HepG2 (cell line): Measurements from ENCODE around the gene PPP4R4. TPM values are rescaled to one million over a fixed set of nuclear protein-coding genes. Genes with fewer than 3 reads are reported as not detected.

Experiments used
- CENPX ChIP-seq: sonication (generic); formaldehyde crosslinking; IDR thresholded peaks from 2 replicates; pipeline ENCODE4 v1.9.0; 2021; ENCODE audit warnings: mild to moderate bottlenecking, missing genetic modification reagents, moderate library complexity
- HOXA3 ChIP-seq: sonication (generic); formaldehyde crosslinking; IDR thresholded peaks from 2 replicates; pipeline ENCODE4 v1.5.0; 2020; ENCODE audit warnings: missing genetic modification reagents
- IKZF1 ChIP-seq: fragments of 450-650 bp; IDR thresholded peaks from 2 replicates; pipeline ENCODE4 v1.7.1; 2016
- JUND ChIP-seq: sonication (generic); formaldehyde crosslinking; IDR thresholded peaks from 2 replicates; pipeline ENCODE4 v1.8.0; 2022; ENCODE audit warnings: mild to moderate bottlenecking, missing genetic modification reagents
- KDM6A ChIP-seq: IDR thresholded peaks from 2 replicates; pipeline ENCODE4 v1.6.1; 2016; ENCODE audit warnings: low read depth
- MAF1 ChIP-seq: sonication (generic); formaldehyde crosslinking; IDR thresholded peaks from 2 replicates; pipeline ENCODE4 v1.5.0; 2020; ENCODE audit warnings: missing genetic modification reagents, borderline replicate concordance
- MAX ChIP-seq: IDR thresholded peaks from 2 replicates; pipeline ENCODE4 v1.6.1; 2012; ENCODE audit warnings: inconsistent platforms
- NR1H2 ChIP-seq: sonication (generic); formaldehyde crosslinking; IDR thresholded peaks from 2 replicates; pipeline ENCODE4 v1.8.1; 2022; ENCODE audit warnings: low read depth, missing genetic modification reagents, borderline replicate concordance
- NR2C2 ChIP-seq: sonication (generic); formaldehyde crosslinking; IDR thresholded peaks from 2 replicates; pipeline ENCODE4 v1.4.0; 2020; ENCODE audit warnings: missing genetic modification reagents, mild to moderate bottlenecking, moderate library complexity, borderline replicate concordance
- PRMT3 ChIP-seq: sonication (generic); formaldehyde crosslinking; IDR thresholded peaks from 2 replicates; pipeline ENCODE4 v1.8.1; 2022; ENCODE audit warnings: low read depth, mild to moderate bottlenecking, moderate library complexity, missing genetic modification reagents, borderline replicate concordance
- SMAD1 ChIP-seq: sonication (generic); formaldehyde crosslinking; IDR thresholded peaks from 2 replicates; pipeline ENCODE4 v1.4.0; 2020; ENCODE audit warnings: missing genetic modification reagents, low read depth, mild to moderate bottlenecking, borderline replicate concordance
- TOPORS ChIP-seq: sonication (generic); formaldehyde crosslinking; IDR thresholded peaks from 2 replicates; pipeline ENCODE4 v1.8.0; 2023; ENCODE audit warnings: mild to moderate bottlenecking, missing genetic modification reagents
- ZNF260 ChIP-seq: sonication (generic); formaldehyde crosslinking; IDR thresholded peaks from 2 replicates; pipeline ENCODE4 v1.4.0; 2020; ENCODE audit warnings: missing genetic modification reagents, low read depth, mild to moderate bottlenecking, borderline replicate concordance
- ZNF607 ChIP-seq: sonication (generic); formaldehyde crosslinking; IDR thresholded peaks from 2 replicates; pipeline ENCODE4 v1.5.1; 2020; ENCODE audit warnings: missing genetic modification reagents, mild to moderate bottlenecking, borderline replicate concordance
- polyA plus RNA-seq, 8 experiments: library from polyadenylated mRNA; depleted of rRNA in 3 of 8; stranded (reverse) in 7 of 8; unstranded in 1 of 8; fragments of >200 nt; fragmentation: Illumina TruSeq in 4 of 8; extraction: Trizol in 4 of 8; gene quantifications; 2 replicates each; pipeline versions ENCODE4 v1.2.1 to v1.2.3, GENCODE V29; 2011 to 2016; ENCODE audit warnings: low read depth in 4 of 8, missing spikeins in 1 of 8, mixed read lengths in 1 of 8; ENCODE audit not compliant: insufficient read depth in 1 of 8
- total RNA-seq, 5 experiments: library from RNA; depleted of rRNA; stranded (reverse); fragments of >200 nt; fragmentation: Illumina TruSeq; extraction: Trizol; gene quantifications; 2 replicates each; pipeline ENCODE4 v1.2.3, GENCODE V29; 2016; ENCODE audit warnings: low read depth in 1 of 5
- TF ChIP-seq, protein P1 (sequence below): sonication (generic); formaldehyde crosslinking; IDR thresholded peaks from 2 replicates; pipeline ENCODE4 v1.4.0; 2020; ENCODE audit warnings: missing genetic modification reagents, mild to moderate bottlenecking, borderline replicate concordance
- TF ChIP-seq, protein P2 (sequence below): sonication (generic); formaldehyde crosslinking; IDR thresholded peaks from 2 replicates; pipeline ENCODE4 v1.4.0; 2020; ENCODE audit warnings: mild to moderate bottlenecking, missing genetic modification reagents
- TF ChIP-seq, protein P3 (sequence below): sonication (generic); formaldehyde crosslinking; IDR thresholded peaks from 2 replicates; pipeline ENCODE4 v1.4.0; 2020; ENCODE audit warnings: missing genetic modification reagents, borderline replicate concordance
- TF ChIP-seq, protein P4 (sequence below): sonication (generic); formaldehyde crosslinking; IDR thresholded peaks from 2 replicates; pipeline ENCODE4 v1.8.1; 2023; ENCODE audit warnings: mild to moderate bottlenecking, missing genetic modification reagents

PPP4R4 gene
- total and polyA plus RNA-seq, 2 of the 13 experiments (the other 11 are each of a cell fraction or from before 2014, with no cell fraction given): 9.5 to 19.8 TPM

DNA sequence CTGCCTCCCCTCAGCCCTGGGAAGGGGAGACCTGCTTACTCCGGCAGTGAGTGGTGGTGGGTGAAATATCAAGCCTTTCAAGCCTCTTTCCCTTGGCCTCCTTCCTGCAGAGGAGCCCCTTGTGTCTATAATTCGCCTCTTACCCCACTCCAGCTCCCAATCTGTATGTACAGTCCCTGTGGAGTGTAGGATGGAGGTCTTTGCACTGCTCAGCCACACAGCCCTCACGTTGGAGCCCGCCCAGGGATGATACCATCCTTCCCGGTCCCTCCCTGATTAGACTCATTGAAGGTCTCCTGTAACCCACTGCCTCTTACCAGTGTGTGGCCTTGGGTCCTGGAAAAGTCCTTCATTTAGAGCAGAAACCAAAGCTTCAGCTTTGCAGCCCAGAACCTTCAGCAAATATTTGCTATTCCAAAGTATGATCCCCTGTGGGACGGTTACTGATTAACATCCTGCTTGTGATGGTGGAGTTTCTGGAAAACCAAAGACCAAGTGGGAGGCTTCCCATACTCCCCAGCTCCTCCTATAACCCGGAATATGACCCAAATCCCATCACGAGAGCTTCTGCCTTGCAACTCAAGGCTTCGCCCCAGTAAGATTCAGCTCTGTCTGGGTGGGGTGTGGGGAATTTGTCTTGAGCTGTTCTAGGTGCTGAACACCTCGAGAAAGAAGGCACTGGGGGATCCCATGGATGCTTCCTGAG is 118.9 kb downstream of the PPP4R4 start, which contains the start of gene SERPINA10 (continued):
- TF ChIP-seq PRMT3 (peak; percentile 82; the same call in 1 of the 2 replicates), HOXA3 (CRISPR knock-in tag) (peak; percentile 71; the same call in 1 of the 2 replicates), NR2C2 (CRISPR knock-in tag) (peak; percentile 62), KDM6A (CRISPR knock-in tag) (peak; percentile 96), ZNF260 (no peak), NR1H2 (CRISPR knock-in tag) (no peak), TOPORS (CRISPR knock-in tag) (peak; percentile 62; the same call in 1 of the 2 replicates), MAX (peak; percentile 9; the same call in 1 of the 2 replicates), ZNF607 (CRISPR knock-in tag) (no peak), CENPX (CRISPR knock-in tag) (no peak), IKZF1 (no peak), MAF1 (CRISPR knock-in tag) (no peak), SMAD1 (CRISPR knock-in tag) (0 out of 2 replicates have a peak, but pooled peaks have one; percentile 47), JUND (CRISPR knock-in tag) (no peak)
- TF ChIP-seq, protein P1, sequence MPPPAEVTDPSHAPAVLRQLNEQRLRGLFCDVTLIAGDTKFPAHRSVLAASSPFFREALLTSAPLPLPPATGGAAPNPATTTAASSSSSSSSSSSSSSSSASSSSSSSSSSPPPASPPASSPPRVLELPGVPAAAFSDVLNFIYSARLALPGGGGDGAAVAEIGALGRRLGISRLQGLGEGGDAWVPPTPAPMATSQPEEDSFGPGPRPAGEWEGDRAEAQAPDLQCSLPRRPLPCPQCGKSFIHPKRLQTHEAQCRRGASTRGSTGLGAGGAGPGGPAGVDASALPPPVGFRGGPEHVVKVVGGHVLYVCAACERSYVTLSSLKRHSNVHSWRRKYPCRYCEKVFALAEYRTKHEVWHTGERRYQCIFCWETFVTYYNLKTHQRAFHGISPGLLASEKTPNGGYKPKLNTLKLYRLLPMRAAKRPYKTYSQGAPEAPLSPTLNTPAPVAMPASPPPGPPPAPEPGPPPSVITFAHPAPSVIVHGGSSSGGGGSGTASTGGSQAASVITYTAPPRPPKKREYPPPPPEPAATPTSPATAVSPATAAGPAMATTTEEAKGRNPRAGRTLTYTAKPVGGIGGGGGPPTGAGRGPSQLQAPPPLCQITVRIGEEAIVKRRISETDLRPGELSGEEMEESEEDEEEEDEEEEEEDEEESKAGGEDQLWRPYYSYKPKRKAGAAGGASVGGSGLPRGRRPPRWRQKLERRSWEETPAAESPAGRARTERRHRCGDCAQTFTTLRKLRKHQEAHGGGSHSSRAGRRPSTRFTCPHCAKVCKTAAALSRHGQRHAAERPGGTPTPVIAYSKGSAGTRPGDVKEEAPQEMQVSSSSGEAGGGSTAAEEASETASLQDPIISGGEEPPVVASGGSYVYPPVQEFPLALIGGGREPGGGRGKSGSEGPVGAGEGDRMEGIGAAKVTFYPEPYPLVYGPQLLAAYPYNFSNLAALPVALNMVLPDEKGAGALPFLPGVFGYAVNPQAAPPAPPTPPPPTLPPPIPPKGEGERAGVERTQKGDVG: peak; percentile 78; the same call in 1 of the 2 replicates
- TF ChIP-seq, protein P2, sequence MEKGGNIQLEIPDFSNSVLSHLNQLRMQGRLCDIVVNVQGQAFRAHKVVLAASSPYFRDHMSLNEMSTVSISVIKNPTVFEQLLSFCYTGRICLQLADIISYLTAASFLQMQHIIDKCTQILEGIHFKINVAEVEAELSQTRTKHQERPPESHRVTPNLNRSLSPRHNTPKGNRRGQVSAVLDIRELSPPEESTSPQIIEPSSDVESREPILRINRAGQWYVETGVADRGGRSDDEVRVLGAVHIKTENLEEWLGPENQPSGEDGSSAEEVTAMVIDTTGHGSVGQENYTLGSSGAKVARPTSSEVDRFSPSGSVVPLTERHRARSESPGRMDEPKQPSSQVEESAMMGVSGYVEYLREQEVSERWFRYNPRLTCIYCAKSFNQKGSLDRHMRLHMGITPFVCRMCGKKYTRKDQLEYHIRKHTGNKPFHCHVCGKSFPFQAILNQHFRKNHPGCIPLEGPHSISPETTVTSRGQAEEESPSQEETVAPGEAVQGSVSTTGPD (CRISPR knock-in tag): 0 out of 2 replicates have a peak, but pooled peaks have one; percentile 44
- TF ChIP-seq, protein P3, sequence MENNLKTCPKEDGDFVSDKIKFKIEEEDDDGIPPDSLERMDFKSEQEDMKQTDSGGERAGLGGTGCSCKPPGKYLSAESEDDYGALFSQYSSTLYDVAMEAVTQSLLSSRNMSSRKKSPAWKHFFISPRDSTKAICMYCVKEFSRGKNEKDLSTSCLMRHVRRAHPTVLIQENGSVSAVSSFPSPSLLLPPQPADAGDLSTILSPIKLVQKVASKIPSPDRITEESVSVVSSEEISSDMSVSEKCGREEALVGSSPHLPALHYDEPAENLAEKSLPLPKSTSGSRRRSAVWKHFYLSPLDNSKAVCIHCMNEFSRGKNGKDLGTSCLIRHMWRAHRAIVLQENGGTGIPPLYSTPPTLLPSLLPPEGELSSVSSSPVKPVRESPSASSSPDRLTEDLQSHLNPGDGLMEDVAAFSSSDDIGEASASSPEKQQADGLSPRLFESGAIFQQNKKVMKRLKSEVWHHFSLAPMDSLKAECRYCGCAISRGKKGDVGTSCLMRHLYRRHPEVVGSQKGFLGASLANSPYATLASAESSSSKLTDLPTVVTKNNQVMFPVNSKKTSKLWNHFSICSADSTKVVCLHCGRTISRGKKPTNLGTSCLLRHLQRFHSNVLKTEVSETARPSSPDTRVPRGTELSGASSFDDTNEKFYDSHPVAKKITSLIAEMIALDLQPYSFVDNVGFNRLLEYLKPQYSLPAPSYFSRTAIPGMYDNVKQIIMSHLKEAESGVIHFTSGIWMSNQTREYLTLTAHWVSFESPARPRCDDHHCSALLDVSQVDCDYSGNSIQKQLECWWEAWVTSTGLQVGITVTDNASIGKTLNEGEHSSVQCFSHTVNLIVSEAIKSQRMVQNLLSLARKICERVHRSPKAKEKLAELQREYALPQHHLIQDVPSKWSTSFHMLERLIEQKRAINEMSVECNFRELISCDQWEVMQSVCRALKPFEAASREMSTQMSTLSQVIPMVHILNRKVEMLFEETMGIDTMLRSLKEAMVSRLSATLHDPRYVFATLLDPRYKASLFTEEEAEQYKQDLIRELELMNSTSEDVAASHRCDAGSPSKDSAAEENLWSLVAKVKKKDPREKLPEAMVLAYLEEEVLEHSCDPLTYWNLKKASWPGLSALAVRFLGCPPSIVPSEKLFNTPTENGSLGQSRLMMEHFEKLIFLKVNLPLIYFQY (CRISPR knock-in tag): no peak; the same call in 1 of the 2 replicates
- TF ChIP-seq, protein P4, sequence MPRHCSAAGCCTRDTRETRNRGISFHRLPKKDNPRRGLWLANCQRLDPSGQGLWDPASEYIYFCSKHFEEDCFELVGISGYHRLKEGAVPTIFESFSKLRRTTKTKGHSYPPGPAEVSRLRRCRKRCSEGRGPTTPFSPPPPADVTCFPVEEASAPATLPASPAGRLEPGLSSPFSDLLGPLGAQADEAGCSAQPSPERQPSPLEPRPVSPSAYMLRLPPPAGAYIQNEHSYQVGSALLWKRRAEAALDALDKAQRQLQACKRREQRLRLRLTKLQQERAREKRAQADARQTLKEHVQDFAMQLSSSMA (CRISPR knock-in tag): no peak
